HepG2 (cell line): ENCODE data around the gene LEMD2. TPM values are rescaled to one million over a fixed set of nuclear protein-coding genes. Genes with fewer than 3 reads are reported as not detected.

Experiments used
- ATAC-seq: fragments of 200-7000 bp; cut with Tn5 transposase; 3 replicates; pipeline ENCODE4 v1.9.1; 2020; ENCODE audit warnings: mild to moderate bottlenecking, moderate library complexity
- BruUV-seq: library from RNA; stranded (reverse); fragments of 400-500 nt; replicated peaks from 2 replicates; lab custom pipeline; 2021; lab: Mats Ljungman, UMichigan
- CTCF ChIA-PET: fragments of 300-600 bp; formaldehyde crosslinking; extraction: SDS; loops from one replicate; lab custom pipeline; 2021; ENCODE audit warnings: low total read pairs, inconsistent platforms, low intra/inter-chr PET ratio; lab: Yijun Ruan, JAX
- POLR2A ChIA-PET: fragments of 350-600 bp; sonication (Branson Sonifier 250); formaldehyde crosslinking; loops from one replicate; lab custom pipeline; 2020; ENCODE audit warnings: antibody characterized with exemption, inconsistent platforms; lab: Yijun Ruan, JAX
- DNase-seq: peaks from one replicate; pipeline ENCODE4 v3.0.0-alpha.2; 2015; ENCODE audit warnings: low spot score
- FAIRE-seq: peaks from 3 replicates; lab custom pipeline; 2011; peaks lifted over from hg19 to GRCh38; lab: Jason Lieb, UNC
- H2AFZ ChIP-seq: one replicate; pipeline ENCODE4 v1.6.1; 2011; ENCODE audit warnings: low read length, inconsistent platforms
- H3K27ac ChIP-seq: fragments of 300-600 bp; 3 replicates; pipeline ENCODE4 v1.8.0; 2011; ENCODE audit warnings: mixed run types, mild to moderate bottlenecking, mixed read lengths, low read length, inconsistent platforms; ENCODE audit not compliant: insufficient read depth; ENCODE audit errors: extremely low read length
- H3K27me3 ChIP-seq, 2 experiments: fragments of 200-600 bp in 1 of 2; 2 replicates in 1 of 2; 3 replicates in 1 of 2; pipeline versions ENCODE4 v1.6.0 to v1.8.0; 2011; ENCODE audit warnings: low read length in 2 of 2, mild to moderate bottlenecking in 2 of 2, moderate library complexity in 2 of 2, inconsistent platforms in 1 of 2; ENCODE audit not compliant: insufficient read depth in 2 of 2, control insufficient read depth in 1 of 2
- H3K36me3 ChIP-seq, 2 experiments: fragments of 200-600 bp in 1 of 2; replicated peaks in 1 of 2; 2 replicates in 1 of 2; 3 replicates in 1 of 2; pipeline versions ENCODE4 v1.5.1 to v1.8.0; 2011; ENCODE audit warnings: low read length in 2 of 2, inconsistent platforms in 1 of 2; ENCODE audit not compliant: insufficient read depth in 2 of 2, control insufficient read depth in 1 of 2
- H3K4me1 ChIP-seq: 2 replicates; pipeline ENCODE4 v1.5.1; 2012; ENCODE audit warnings: low read length, inconsistent platforms; ENCODE audit not compliant: insufficient read depth
- H3K4me2 ChIP-seq: 2 replicates; pipeline ENCODE4 v1.6.0; 2011; ENCODE audit warnings: low read depth, low read length, inconsistent platforms
- H3K4me3 ChIP-seq, 3 experiments: fragments of 200-600 bp in 1 of 3; sonication (generic), shearing (Covaris generic) in 1 of 3; replicated peaks in 1 of 3; 2 replicates each; pipeline ENCODE4 v1.5.1; 2011 to 2016; ENCODE audit warnings: low read length in 3 of 3, inconsistent platforms in 2 of 3, low read depth in 2 of 3, mild to moderate bottlenecking in 2 of 3, control low read depth in 1 of 3, mixed read lengths in 1 of 3; ENCODE audit not compliant: insufficient read depth in 1 of 3
- H3K79me2 ChIP-seq: one replicate; pipeline ENCODE4 v1.6.1; 2011; ENCODE audit warnings: low read length, inconsistent platforms; ENCODE audit not compliant: insufficient read depth
- H3K9ac ChIP-seq: 2 replicates; pipeline ENCODE4 v1.6.0; 2011; ENCODE audit warnings: mild to moderate bottlenecking, low read depth, low read length, inconsistent platforms; ENCODE audit not compliant: insufficient read depth
- H3K9me3 ChIP-seq: 2 replicates; pipeline ENCODE4 v1.5.1; 2012; ENCODE audit warnings: mild to moderate bottlenecking, low read length
- H4K20me1 ChIP-seq: 2 replicates; pipeline ENCODE4 v1.6.0; 2011; ENCODE audit warnings: inconsistent platforms, mild to moderate bottlenecking, low read length, moderate library complexity; ENCODE audit not compliant: insufficient read depth
- EED ChIP-seq: sonication (generic); formaldehyde crosslinking; IDR thresholded peaks from 2 replicates; pipeline ENCODE4 v1.5.0; 2020; ENCODE audit warnings: mild to moderate bottlenecking, missing genetic modification reagents
- HOXD1 ChIP-seq: sonication (generic); formaldehyde crosslinking; IDR thresholded peaks from 2 replicates; pipeline ENCODE4 v1.5.0; 2020; ENCODE audit warnings: missing genetic modification reagents
- NONO ChIP-seq, 2 experiments: fragments of 450-650 bp in 1 of 2; sonication (generic) in 1 of 2; formaldehyde crosslinking in 1 of 2; IDR thresholded peaks in 1 of 2; conservative IDR thresholded peaks in 1 of 2; 2 replicates each; pipeline versions ENCODE4 v1.6.1 to v1.8.0; 2017 to 2022; ENCODE audit warnings: mild to moderate bottlenecking in 1 of 2, missing genetic modification reagents in 1 of 2, moderate library complexity in 1 of 2
- REL ChIP-seq: sonication (generic); formaldehyde crosslinking; conservative IDR thresholded peaks from 2 replicates; pipeline ENCODE4 v1.8.0; 2022; ENCODE audit warnings: mild to moderate bottlenecking, missing genetic modification reagents, moderate library complexity
- XRCC5 ChIP-seq: fragments of 200-400 bp; formaldehyde crosslinking; optimal IDR thresholded peaks from 2 replicates; pipeline ENCODE3; 2017; ENCODE audit warnings: mild to moderate bottlenecking, low read length
- ZFY ChIP-seq: sonication (generic); formaldehyde crosslinking; IDR thresholded peaks from 2 replicates; pipeline ENCODE4 v1.4.0; 2020; ENCODE audit warnings: missing genetic modification reagents
- ZNF251 ChIP-seq: sonication (generic); formaldehyde crosslinking; IDR thresholded peaks from 2 replicates; pipeline ENCODE4 v1.9.0; 2021; ENCODE audit warnings: mild to moderate bottlenecking, missing genetic modification reagents
- ZSCAN20 ChIP-seq: sonication (generic); formaldehyde crosslinking; IDR thresholded peaks from 2 replicates; pipeline ENCODE4 v1.4.0; 2020; ENCODE audit warnings: missing genetic modification reagents, mild to moderate bottlenecking, borderline replicate concordance
- WGBS: methylation state at CpG from one replicate; pipeline ENCODE4 v1.1.6; 2017; ENCODE audit warnings: low lambda C conversion rate; 5-methylcytosine and 5-hydroxymethylcytosine counted together
- in situ Hi-C: cut with HindIII; loops from 2 replicates; pipeline ENCODE4 v1.10.0; 2017; ENCODE audit warnings: low pct_unique_long_range_greater_than_20kb; ENCODE audit not compliant: extremely low pct_ligation_motif_present
- intact Hi-C: fragments of 100-400 bp; cut with micrococcal nuclease; formaldehyde crosslinking; loops from one replicate; pipeline ENCODE4 v1.10.0; 2022; ENCODE audit not compliant: unreplicated experiment
- polyA plus RNA-seq, 8 experiments: library from polyadenylated mRNA; depleted of rRNA in 3 of 8; stranded (reverse) in 7 of 8; unstranded in 1 of 8; fragments of >200 nt; fragmentation: Illumina TruSeq in 4 of 8; extraction: Trizol in 4 of 8; gene quantifications; 2 replicates each; pipeline versions ENCODE4 v1.2.1 to v1.2.3, GENCODE V29; 2011 to 2016; ENCODE audit warnings: low read depth in 4 of 8, missing spikeins in 1 of 8, mixed read lengths in 1 of 8; ENCODE audit not compliant: insufficient read depth in 1 of 8
- total RNA-seq, 5 experiments: library from RNA; depleted of rRNA; stranded (reverse); fragments of >200 nt; fragmentation: Illumina TruSeq; extraction: Trizol; gene quantifications; 2 replicates each; pipeline ENCODE4 v1.2.3, GENCODE V29; 2016; ENCODE audit warnings: low read depth in 1 of 5
- TF ChIP-seq, protein P1 (sequence below): sonication (generic); formaldehyde crosslinking; IDR thresholded peaks from 2 replicates; pipeline ENCODE4 v1.9.0; 2022; ENCODE audit warnings: missing genetic modification reagents, mild to moderate bottlenecking, borderline replicate concordance
- TF ChIP-seq, protein P2 (sequence below): sonication (generic); formaldehyde crosslinking; IDR thresholded peaks from 2 replicates; pipeline ENCODE4 v1.5.1; 2020; ENCODE audit warnings: mild to moderate bottlenecking, missing genetic modification reagents, moderate library complexity
- TF ChIP-seq, protein P3 (sequence below): sonication (generic); formaldehyde crosslinking; IDR thresholded peaks from 2 replicates; pipeline ENCODE4 v1.5.1; 2020; ENCODE audit warnings: missing genetic modification reagents, mild to moderate bottlenecking, borderline replicate concordance
- TF ChIP-seq, protein P4 (sequence below): IDR thresholded peaks from 2 replicates; pipeline ENCODE4 v1.6.1; 2016; ENCODE audit warnings: mild to moderate bottlenecking

The LEMD2 gene
- total and polyA plus RNA-seq, 2 of the 13 experiments (the other 11 are each of a cell fraction or from before 2014, with no cell fraction given): 45.2 to 62.9 TPM

DNA sequence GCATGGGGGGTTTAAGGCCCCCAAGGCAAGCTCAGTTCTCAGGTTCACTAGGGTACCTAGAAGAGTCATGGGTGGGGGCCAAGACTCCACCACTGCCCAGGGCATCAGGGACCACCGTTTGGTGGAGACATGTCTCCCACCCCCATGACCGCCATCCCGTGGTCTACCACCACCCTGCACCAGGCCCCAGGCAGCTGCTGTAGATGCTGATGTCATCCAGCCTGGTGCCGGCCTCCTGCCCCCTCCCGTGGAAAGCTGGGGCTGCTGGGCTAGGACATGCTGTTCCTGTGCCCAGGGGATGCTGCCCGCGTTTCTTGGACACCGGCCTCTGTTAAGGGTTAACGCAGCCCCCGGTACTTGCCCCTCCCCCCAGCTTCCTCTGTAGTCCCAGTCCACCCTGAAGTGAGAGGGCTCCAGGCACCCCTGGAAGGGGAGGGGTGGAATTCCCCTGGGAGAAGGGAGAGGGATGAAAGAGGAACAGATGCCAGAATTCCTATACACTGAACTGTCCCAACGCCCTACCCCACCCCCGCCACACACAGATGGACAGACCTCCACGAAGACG, 42.8 kb downstream of the LEMD2 start:
- H3K27ac ChIP-seq: no peak overlapping the region
- H3K9ac ChIP-seq: no peak overlapping the region
- no peaks in the 10 kb centered on the region for H3K79me2 ChIP-seq
- BruUV-seq: no TSS peak
- H3K4me3 ChIP-seq: peak overlapping the region in 1 of 3 experiments; percentile 19; a peak in 1 of 6 replicates
- no peak for FAIRE-seq
- no peaks in the 10 kb centered on the region for H3K9me3 ChIP-seq
- WGBS: 3% methylated on average over 13 of the region's 14 CpGs
- in situ Hi-C loops: no loop called here
- H3K27me3 ChIP-seq: peaks cover 4 to 48% of the 10 kb centered on the region in 2 experiments; a peak in 4 of 5 replicates
- no peak for DNase-seq
- H3K4me2 ChIP-seq: peak overlapping the region; percentile 59
- ChIA-PET POLR2A (interaction anchor here (1.4 to 4.6 kb wide), 3 partner anchors 14 to 42 kb away, joined by 3 to 48 read pairs (median 34); partner anchors contain the start of gene UQCC2), CTCF (interaction anchor here (5.7 kb wide), 1 partner anchor 17 kb away, joined by 77 read pairs; no protein-coding TSS in a partner anchor)
- peaks cover 52% of the 10 kb centered on the region for H3K4me1 ChIP-seq
- no peaks in the 10 kb centered on the region for H3K36me3 ChIP-seq
- ATAC-seq: peak; percentile 20; the same call in 2 of the 3 replicates
- intact Hi-C loops: no loop called here
- no peak overlapping the region for H2AFZ ChIP-seq
- no peaks in the 10 kb centered on the region for H4K20me1 ChIP-seq
- TF ChIP-seq REL (CRISPR knock-in tag) (no peak), XRCC5 (peak; percentile 5), ZNF251 (CRISPR knock-in tag) (no peak), EED (CRISPR knock-in tag) (peak; percentile 43; the same call in 1 of the 2 replicates), HOXD1 (CRISPR knock-in tag) (no peak), NONO (IDR thresholded peaks at IDR 0.05) (no peak), NONO (CRISPR knock-in tag; conservative IDR thresholded peaks at IDR 0.05) (no peak), ZFY (CRISPR knock-in tag) (peak; percentile 20; the same call in 1 of the 2 replicates), ZSCAN20 (CRISPR knock-in tag) (no peak)
- TF ChIP-seq, protein P1, sequence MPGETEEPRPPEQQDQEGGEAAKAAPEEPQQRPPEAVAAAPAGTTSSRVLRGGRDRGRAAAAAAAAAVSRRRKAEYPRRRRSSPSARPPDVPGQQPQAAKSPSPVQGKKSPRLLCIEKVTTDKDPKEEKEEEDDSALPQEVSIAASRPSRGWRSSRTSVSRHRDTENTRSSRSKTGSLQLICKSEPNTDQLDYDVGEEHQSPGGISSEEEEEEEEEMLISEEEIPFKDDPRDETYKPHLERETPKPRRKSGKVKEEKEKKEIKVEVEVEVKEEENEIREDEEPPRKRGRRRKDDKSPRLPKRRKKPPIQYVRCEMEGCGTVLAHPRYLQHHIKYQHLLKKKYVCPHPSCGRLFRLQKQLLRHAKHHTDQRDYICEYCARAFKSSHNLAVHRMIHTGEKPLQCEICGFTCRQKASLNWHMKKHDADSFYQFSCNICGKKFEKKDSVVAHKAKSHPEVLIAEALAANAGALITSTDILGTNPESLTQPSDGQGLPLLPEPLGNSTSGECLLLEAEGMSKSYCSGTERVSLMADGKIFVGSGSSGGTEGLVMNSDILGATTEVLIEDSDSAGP (CRISPR knock-in tag): 0 out of 2 replicates have a peak, but pooled peaks have one; percentile 28
- TF ChIP-seq, protein P2, sequence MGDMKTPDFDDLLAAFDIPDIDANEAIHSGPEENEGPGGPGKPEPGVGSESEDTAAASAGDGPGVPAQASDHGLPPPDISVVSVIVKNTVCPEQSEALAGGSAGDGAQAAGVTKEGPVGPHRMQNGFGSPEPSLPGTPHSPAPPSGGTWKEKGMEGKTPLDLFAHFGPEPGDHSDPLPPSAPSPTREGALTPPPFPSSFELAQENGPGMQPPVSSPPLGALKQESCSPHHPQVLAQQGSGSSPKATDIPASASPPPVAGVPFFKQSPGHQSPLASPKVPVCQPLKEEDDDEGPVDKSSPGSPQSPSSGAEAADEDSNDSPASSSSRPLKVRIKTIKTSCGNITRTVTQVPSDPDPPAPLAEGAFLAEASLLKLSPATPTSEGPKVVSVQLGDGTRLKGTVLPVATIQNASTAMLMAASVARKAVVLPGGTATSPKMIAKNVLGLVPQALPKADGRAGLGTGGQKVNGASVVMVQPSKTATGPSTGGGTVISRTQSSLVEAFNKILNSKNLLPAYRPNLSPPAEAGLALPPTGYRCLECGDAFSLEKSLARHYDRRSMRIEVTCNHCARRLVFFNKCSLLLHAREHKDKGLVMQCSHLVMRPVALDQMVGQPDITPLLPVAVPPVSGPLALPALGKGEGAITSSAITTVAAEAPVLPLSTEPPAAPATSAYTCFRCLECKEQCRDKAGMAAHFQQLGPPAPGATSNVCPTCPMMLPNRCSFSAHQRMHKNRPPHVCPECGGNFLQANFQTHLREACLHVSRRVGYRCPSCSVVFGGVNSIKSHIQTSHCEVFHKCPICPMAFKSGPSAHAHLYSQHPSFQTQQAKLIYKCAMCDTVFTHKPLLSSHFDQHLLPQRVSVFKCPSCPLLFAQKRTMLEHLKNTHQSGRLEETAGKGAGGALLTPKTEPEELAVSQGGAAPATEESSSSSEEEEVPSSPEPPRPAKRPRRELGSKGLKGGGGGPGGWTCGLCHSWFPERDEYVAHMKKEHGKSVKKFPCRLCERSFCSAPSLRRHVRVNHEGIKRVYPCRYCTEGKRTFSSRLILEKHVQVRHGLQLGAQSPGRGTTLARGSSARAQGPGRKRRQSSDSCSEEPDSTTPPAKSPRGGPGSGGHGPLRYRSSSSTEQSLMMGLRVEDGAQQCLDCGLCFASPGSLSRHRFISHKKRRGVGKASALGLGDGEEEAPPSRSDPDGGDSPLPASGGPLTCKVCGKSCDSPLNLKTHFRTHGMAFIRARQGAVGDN: 0 out of 2 replicates have a peak, but pooled peaks have one; percentile 8
- TF ChIP-seq, protein P3, sequence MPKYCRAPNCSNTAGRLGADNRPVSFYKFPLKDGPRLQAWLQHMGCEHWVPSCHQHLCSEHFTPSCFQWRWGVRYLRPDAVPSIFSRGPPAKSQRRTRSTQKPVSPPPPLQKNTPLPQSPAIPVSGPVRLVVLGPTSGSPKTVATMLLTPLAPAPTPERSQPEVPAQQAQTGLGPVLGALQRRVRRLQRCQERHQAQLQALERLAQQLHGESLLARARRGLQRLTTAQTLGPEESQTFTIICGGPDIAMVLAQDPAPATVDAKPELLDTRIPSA (CRISPR knock-in tag): no peak
- TF ChIP-seq, protein P4, sequence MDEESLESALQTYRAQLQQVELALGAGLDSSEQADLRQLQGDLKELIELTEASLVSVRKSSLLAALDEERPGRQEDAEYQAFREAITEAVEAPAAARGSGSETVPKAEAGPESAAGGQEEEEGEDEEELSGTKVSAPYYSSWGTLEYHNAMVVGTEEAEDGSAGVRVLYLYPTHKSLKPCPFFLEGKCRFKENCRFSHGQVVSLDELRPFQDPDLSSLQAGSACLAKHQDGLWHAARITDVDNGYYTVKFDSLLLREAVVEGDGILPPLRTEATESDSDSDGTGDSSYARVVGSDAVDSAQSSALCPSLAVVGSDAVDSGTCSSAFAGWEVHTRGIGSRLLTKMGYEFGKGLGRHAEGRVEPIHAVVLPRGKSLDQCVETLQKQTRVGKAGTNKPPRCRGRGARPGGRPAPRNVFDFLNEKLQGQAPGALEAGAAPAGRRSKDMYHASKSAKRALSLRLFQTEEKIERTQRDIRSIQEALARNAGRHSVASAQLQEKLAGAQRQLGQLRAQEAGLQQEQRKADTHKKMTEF (CRISPR knock-in tag): no peak
